Thyroid gland (tissue), 4 donors: ENCODE data around the gene PALM2AKAP2.

Experiments
- CTCF ChIP-seq, 6 experiments: fragments of 200-600 bp in 3 of 6; fragments of 450-650 bp in 3 of 6; sonication (generic) in 3 of 6; IDR thresholded peaks; one replicate each; pipeline ENCODE4 v1.5.1; 2016 to 2019; ENCODE audit warnings: antibody characterized with exemption in 6 of 6, mild to moderate bottlenecking in 2 of 6, inconsistent platforms in 1 of 6, moderate library complexity in 1 of 6
- POLR2A ChIP-seq, 2 donors: fragments of 450-650 bp; IDR thresholded peaks; one replicate each; pipeline ENCODE4 v1.6.1; 2017; ENCODE audit warnings: antibody characterized with exemption in 2 of 2, mild to moderate bottlenecking in 2 of 2, moderate library complexity in 1 of 2

DNA sequence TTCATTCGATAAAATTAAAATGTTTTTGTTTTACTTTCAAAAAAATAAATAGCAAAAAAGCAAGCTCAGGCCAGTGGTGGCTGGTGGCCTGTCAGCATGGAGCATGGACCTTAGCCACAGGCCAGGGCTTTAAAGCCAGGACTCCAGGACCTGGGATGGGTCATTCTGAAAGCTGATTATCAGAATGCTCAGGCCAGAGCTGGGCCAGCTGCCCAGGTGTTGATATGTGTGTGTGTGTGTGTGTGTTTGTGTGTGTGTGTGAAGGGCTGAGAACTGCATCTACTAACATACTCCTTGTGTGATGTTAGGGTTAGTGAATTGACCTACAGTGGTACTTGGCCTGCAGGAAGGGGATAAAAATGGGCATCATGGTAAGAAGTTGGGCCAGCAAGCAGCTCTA is 21.5 kb downstream of the PALM2AKAP2 start:
- no peak for TF ChIP-seq CTCF (IDR thresholded peaks at IDR 0.05)
- no peak for TF ChIP-seq POLR2A (IDR thresholded peaks at IDR 0.05)
